Peyer's patch (tissue), 4 donors: Measurements from ENCODE around the gene F8.

Source experiments
- CTCF ChIP-seq, 6 experiments: fragments of 450-650 bp in 4 of 6; fragments of 200-600 bp in 2 of 6; sonication (generic) in 1 of 6; IDR thresholded peaks; one replicate each; pipeline ENCODE4 v1.5.1; 2017 to 2019; ENCODE audit warnings: antibody characterized with exemption in 6 of 6, mild to moderate bottlenecking in 3 of 6, moderate library complexity in 1 of 6
- POLR2A ChIP-seq, 2 donors: fragments of 450-650 bp; IDR thresholded peaks; one replicate each; pipeline ENCODE4 v1.5.1; 2017; ENCODE audit warnings: antibody characterized with exemption in 2 of 2, mild to moderate bottlenecking in 2 of 2, moderate library complexity in 2 of 2

- TF ChIP-seq CTCF (IDR thresholded peaks at IDR 0.05), result no peak
- no peak for TF ChIP-seq POLR2A (IDR thresholded peaks at IDR 0.05)
Measured at GRCh38 chrX:154968353-154968752, 54.2 kb downstream of the F8 start.
